ENCODE results near the gene CHD1L. TPM values are rescaled to one million over a fixed set of nuclear protein-coding genes. Genes with fewer than 3 reads are reported as not detected.
"Not testable (repeated sequence)": the region's sequence is repeated elsewhere in the genome, so short reads cannot be mapped to it uniquely, and the experiment has no call there.

The CHD1L gene
- total RNA-seq, 1 experiment from 2014 or later, result 81.5 TPM

DNA sequence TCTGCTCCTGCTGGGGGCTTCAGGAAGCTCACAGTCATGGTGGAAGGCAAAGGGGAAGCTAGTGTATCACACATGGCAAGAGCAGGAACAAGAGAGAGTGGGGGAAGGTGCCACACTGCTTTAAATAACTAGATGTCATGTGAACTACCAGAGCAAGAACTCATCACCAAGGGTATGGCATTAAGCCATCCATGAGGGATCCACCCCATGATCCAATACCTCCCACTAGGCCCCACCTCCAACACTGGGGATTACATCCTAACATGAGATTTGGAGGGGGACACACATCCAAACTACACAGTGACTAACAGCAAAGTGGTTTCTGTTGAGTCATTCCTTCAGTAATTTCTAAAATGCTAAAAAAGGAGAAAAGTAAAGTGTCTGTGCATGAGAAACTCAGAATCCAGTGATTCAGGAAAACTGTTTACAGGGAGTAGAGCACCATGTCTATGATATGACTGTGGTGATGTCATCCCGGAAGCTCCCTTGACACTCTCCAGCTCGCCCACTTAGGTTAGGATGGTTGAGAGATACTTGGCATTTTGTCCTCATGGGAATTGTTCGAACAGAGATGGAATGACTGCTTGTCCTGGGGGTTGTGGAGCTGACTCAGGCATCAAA lies 50.3 kb downstream of the CHD1L start:
- Mint-ChIP-seq H3K36me3 (ENCODE audit: insufficient read depth, unreplicated experiment) (peaks cover 95% of the 10 kb centered on the region), H3K4me3 (ENCODE audit: unreplicated experiment) (no peak overlapping the region)

DNA sequence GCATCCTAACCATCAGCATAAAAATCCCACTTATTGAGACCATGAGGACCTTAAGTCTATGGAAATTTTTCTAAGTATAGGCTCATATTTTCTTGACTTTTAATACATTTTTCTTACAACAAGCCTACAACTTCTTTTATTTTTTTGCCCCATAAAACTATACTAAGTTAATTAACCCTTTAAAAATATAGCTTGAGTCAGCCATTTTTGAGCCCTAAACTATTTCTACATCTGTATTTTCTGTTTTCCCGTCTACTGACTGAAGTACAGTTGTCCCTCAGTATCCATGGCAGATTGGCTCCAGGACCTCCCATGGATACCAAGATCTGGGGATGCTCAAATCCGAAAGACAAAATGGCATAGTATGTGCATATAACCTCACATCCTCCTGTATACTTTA lies 55.0 kb downstream of the CHD1L start:
- DNase-seq (ENCODE audit: unreplicated experiment), result no peak
- H3K27me3 Mint-ChIP-seq (ENCODE audit: insufficient read depth, unreplicated experiment), result no peaks in the 10 kb centered on the region
- ChIA-PET POLR2A (no interaction called here), CTCF (interaction anchor here (0.6 to 1.1 kb wide), 3 partner anchors 16 to 199 kb away, joined by 3 to 4 read pairs (median 3); no protein-coding TSS in a partner anchor)
- intact Hi-C loops (cut with micrococcal nuclease), result no loop called here
- peaks cover 56% of the 10 kb centered on the region for H3K9me3 Mint-ChIP-seq (ENCODE audit: unreplicated experiment)
- no peak overlapping the region for H3K4me3 Mint-ChIP-seq (ENCODE audit: unreplicated experiment)
- no peaks in the 10 kb centered on the region for H3K4me1 Mint-ChIP-seq (ENCODE audit: insufficient read depth, unreplicated experiment)
- TF ChIP-seq, protein P1, sequence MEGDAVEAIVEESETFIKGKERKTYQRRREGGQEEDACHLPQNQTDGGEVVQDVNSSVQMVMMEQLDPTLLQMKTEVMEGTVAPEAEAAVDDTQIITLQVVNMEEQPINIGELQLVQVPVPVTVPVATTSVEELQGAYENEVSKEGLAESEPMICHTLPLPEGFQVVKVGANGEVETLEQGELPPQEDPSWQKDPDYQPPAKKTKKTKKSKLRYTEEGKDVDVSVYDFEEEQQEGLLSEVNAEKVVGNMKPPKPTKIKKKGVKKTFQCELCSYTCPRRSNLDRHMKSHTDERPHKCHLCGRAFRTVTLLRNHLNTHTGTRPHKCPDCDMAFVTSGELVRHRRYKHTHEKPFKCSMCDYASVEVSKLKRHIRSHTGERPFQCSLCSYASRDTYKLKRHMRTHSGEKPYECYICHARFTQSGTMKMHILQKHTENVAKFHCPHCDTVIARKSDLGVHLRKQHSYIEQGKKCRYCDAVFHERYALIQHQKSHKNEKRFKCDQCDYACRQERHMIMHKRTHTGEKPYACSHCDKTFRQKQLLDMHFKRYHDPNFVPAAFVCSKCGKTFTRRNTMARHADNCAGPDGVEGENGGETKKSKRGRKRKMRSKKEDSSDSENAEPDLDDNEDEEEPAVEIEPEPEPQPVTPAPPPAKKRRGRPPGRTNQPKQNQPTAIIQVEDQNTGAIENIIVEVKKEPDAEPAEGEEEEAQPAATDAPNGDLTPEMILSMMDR (IDR thresholded peaks at IDR 0.05; ENCODE audit: unreplicated experiment), result no peak
- H3K36me3 Mint-ChIP-seq (ENCODE audit: insufficient read depth, unreplicated experiment), result peaks cover 56% of the 10 kb centered on the region
- no TSS peak for BruUV-seq (replicated peaks)
- H3K27ac Mint-ChIP-seq (ENCODE audit: low read depth, unreplicated experiment), result no peak overlapping the region

More for the DNA sequence above, 50.3 kb downstream of the CHD1L start:
- H3K27ac Mint-ChIP-seq (ENCODE audit: low read depth, unreplicated experiment), result peak overlapping the region; percentile 53
- no peaks in the 10 kb centered on the region for H3K27me3 Mint-ChIP-seq (ENCODE audit: insufficient read depth, unreplicated experiment)
- TF ChIP-seq, protein P1 (IDR thresholded peaks at IDR 0.05; ENCODE audit: unreplicated experiment), result no peak
- ChIA-PET POLR2A (interaction anchor here (0.6 kb wide), 1 partner anchor 94 kb away, joined by 4 read pairs; no protein-coding TSS in a partner anchor), CTCF (interaction anchor here (0.9 to 1.0 kb wide), 2 partner anchors 11 to 96 kb away, joined by 4 to 6 read pairs; no protein-coding TSS in a partner anchor)
- BruUV-seq (replicated peaks), result no TSS peak
- peaks cover 18% of the 10 kb centered on the region for H3K9me3 Mint-ChIP-seq (ENCODE audit: unreplicated experiment)
- intact Hi-C loops (cut with micrococcal nuclease), result no loop called here
- peak; percentile 69 for DNase-seq (ENCODE audit: unreplicated experiment)
- no peaks in the 10 kb centered on the region for H3K4me1 Mint-ChIP-seq (ENCODE audit: insufficient read depth, unreplicated experiment)

DNA sequence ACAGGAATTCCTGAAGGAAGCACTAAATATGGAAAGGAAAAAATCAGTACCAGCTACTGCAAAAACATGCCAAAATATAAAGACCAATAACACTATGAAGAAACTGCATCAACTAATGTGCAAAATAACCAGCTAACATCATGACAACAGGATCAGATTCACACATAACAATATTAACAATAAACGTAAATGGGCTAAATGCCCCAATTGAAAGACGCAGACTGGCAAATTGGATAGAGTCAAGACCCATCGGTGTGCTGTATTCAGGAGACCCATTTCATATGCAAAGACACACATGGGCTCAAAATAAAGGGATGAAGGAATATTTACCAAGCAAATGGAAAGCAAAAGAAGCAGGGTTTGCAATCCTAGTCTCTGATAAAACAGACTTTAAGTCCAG lies 63.3 kb downstream of the CHD1L start:
- BruUV-seq (replicated peaks); DNase-seq (ENCODE audit: unreplicated experiment); POLR2A ChIA-PET; H3K4me3 Mint-ChIP-seq (ENCODE audit: unreplicated experiment); H3K27me3 Mint-ChIP-seq (ENCODE audit: insufficient read depth, unreplicated experiment); H3K36me3 Mint-ChIP-seq (ENCODE audit: insufficient read depth, unreplicated experiment); H3K27ac Mint-ChIP-seq (ENCODE audit: low read depth, unreplicated experiment); intact Hi-C loops (cut with micrococcal nuclease); H3K4me1 Mint-ChIP-seq (ENCODE audit: insufficient read depth, unreplicated experiment); CTCF ChIA-PET: not testable (repeated sequence)
- peaks cover 64% of the 10 kb centered on the region for H3K9me3 Mint-ChIP-seq (ENCODE audit: unreplicated experiment)

DNA sequence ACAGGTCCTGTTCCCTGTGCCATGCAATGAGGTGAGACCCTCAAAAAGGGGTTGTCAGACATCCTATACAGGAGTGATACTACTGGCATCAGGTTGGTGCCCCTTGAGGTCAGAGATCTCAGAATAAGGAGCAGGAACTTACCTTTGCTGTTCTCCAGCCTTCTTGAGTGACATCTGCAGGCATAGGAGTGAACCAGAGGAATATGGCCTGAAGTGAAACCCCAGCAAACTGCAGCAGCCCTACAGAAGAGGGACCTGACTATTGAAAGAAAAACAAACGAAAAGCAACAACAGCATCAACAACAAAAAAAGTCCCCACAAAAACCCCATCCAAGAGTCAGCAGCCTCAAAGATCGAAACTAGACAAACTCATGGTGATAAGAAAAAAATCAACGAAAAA lies 74.5 kb downstream of the CHD1L start:
- CTCF ChIA-PET, result interaction anchor here (0.9 kb wide), 1 partner anchor 72 kb away, joined by 4 read pairs; no protein-coding TSS in a partner anchor
- POLR2A ChIA-PET, result no interaction called here
- H3K9me3 Mint-ChIP-seq (ENCODE audit: unreplicated experiment), result peaks cover 45% of the 10 kb centered on the region
- no peaks in the 10 kb centered on the region for H3K4me1 Mint-ChIP-seq (ENCODE audit: insufficient read depth, unreplicated experiment)
- TF ChIP-seq, protein P1 (IDR thresholded peaks at IDR 0.05; ENCODE audit: unreplicated experiment), result no peak
- no peaks in the 10 kb centered on the region for H3K36me3 Mint-ChIP-seq (ENCODE audit: insufficient read depth, unreplicated experiment)
- peaks cover 10% of the 10 kb centered on the region for H3K27me3 Mint-ChIP-seq (ENCODE audit: insufficient read depth, unreplicated experiment)
- BruUV-seq (replicated peaks), result no TSS peak
- no peak overlapping the region for H3K27ac Mint-ChIP-seq (ENCODE audit: low read depth, unreplicated experiment)
- intact Hi-C loops (cut with micrococcal nuclease), result no loop called here
- DNase-seq (ENCODE audit: unreplicated experiment), result no peak
- no peak overlapping the region for H3K4me3 Mint-ChIP-seq (ENCODE audit: unreplicated experiment)

DNA sequence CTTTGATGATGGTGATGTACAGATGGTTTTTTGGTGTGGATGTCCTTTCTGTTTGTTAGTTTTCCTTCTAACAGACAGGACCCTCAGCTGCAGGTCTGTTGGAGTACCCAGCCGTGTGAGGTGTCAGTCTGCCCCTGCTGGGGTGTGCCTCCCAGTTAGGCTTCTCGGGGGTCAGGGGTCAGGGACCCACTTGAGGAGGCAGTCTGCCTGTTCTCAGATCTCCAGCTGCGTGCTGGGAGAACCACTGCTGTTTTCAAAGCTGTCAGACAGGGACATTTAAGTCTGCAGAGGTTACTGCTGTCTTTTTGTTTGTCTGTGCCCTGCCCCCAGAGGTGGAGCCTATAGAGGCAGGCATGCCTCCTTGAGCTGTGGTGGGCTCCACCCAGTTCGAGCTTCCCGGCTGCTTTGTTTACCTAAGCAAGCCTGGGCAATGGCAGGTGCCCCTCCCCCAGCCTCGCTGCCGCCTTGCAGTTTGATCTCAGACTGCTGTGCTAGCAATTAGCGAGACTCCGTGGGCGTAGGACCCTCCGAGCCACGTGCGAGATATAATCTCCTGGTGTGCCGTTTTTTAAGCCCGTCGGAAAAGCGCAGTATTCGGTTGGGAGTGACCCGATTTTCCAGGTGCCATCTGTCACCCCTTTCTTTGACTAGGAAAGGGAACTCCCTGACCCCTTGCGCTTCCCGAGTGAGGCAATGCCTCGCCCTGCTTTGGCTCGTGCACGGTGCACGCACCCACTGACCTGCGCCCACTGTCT lies 84.6 kb downstream of the CHD1L start:
- POLR2A ChIA-PET; H3K4me1 Mint-ChIP-seq (ENCODE audit: insufficient read depth, unreplicated experiment): not testable (repeated sequence)

More for the DNA sequence above, 84.6 kb downstream of the CHD1L start:
- H3K27me3 Mint-ChIP-seq (ENCODE audit: insufficient read depth, unreplicated experiment); H3K27ac Mint-ChIP-seq (ENCODE audit: low read depth, unreplicated experiment); CTCF ChIA-PET; DNase-seq (ENCODE audit: unreplicated experiment); H3K36me3 Mint-ChIP-seq (ENCODE audit: insufficient read depth, unreplicated experiment); intact Hi-C loops (cut with micrococcal nuclease); H3K4me3 Mint-ChIP-seq (ENCODE audit: unreplicated experiment); BruUV-seq (replicated peaks): not testable (repeated sequence)
- H3K9me3 Mint-ChIP-seq (ENCODE audit: unreplicated experiment), result peaks cover 21% of the 10 kb centered on the region

Data from MCF 10A (cell line).